Sciatic nerve (tissue), 2 donors: ENCODE data around the gene SHKBP1. TPM values are rescaled to one million over a fixed set of nuclear protein-coding genes. Genes with fewer than 3 reads are reported as not detected.
"Not testable (repeated sequence)": the region's sequence is repeated elsewhere in the genome, so short reads cannot be mapped to it uniquely, and the experiment has no call there.

ENCODE experiments used
- ATAC-seq: fragments of 200-7000 bp; cut with Tn5 transposase; one replicate; pipeline ENCODE4 v1.9.1; 2020; ENCODE audit warnings: mild to moderate bottlenecking, moderate library complexity
- DNase-seq: peaks from one replicate; pipeline ENCODE4 v3.0.0-alpha.2; 2020; ENCODE audit warnings: low spot score
- intact Hi-C: fragments of 100-400 bp; cut with DNase I; formaldehyde crosslinking; loops from one replicate; pipeline ENCODE4 v1.14.2; 2022
- total RNA-seq: library from RNA; stranded (reverse); fragmentation: NEBNext Ultra II Directional; extraction: Animal tissue kit (Norgen Biotek cat#: 25700); gene quantifications from one replicate; pipeline ENCODE4 v1.2.1, GENCODE V29; 2021
- donor health status: DM: no; HTN: no; CAD: no.
- donor health status: DM: no; HTN: no; CAD: no.

The SHKBP1 gene, protein sequence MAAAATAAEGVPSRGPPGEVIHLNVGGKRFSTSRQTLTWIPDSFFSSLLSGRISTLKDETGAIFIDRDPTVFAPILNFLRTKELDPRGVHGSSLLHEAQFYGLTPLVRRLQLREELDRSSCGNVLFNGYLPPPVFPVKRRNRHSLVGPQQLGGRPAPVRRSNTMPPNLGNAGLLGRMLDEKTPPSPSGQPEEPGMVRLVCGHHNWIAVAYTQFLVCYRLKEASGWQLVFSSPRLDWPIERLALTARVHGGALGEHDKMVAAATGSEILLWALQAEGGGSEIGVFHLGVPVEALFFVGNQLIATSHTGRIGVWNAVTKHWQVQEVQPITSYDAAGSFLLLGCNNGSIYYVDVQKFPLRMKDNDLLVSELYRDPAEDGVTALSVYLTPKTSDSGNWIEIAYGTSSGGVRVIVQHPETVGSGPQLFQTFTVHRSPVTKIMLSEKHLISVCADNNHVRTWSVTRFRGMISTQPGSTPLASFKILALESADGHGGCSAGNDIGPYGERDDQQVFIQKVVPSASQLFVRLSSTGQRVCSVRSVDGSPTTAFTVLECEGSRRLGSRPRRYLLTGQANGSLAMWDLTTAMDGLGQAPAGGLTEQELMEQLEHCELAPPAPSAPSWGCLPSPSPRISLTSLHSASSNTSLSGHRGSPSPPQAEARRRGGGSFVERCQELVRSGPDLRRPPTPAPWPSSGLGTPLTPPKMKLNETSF
- total RNA-seq = 58.7 TPM

DNA sequence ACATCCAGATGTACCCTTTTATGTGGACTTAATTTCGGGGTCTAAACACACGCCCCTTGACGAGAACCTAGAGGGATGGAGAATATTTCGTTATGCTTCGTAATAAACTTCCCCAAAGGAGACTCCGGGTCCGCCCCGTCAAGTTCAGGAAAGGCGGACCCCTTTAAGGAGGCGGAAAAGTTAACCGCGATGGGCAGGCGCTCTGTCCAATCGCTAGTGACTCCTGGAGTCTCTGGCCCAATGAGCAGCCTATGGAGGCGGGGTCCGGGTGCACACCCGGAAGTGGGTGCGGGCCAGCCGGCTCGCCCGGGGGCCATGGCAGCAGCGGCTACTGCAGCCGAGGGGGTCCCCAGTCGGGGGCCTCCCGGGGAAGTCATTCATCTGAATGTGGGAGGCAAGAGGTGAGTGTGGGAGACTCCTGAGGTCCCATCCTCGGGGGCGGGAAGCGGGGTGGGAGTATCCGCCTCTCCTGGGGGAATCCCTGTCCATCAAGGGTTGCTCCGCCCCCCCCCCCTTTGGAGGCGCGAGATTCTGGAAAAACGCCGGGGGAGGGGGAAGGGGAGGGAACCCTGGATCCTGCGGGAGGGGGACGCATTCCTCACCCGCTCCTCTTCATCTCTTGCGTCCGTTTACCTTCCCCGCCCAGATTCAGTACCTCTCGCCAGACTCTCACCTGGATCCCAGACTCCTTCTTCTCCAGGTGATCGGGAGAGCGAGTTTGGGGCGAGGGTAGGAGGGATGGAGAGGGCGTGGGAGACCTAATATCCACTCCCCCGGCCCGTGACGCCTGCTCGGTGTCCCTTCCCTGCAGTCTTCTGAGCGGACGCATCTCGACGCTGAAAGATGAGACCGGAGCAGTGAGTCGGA, at the start of gene SHKBP1:
Gene SHKBP1 (plus strand): TSS at position 289 of the 867 bp plus-strand sequence. CDS start 27 bp downstream, at position 316.
- DNase-seq = peak; percentile 96
- ATAC-seq = peak; percentile 98
- intact Hi-C loops = no loop called here

DNA sequence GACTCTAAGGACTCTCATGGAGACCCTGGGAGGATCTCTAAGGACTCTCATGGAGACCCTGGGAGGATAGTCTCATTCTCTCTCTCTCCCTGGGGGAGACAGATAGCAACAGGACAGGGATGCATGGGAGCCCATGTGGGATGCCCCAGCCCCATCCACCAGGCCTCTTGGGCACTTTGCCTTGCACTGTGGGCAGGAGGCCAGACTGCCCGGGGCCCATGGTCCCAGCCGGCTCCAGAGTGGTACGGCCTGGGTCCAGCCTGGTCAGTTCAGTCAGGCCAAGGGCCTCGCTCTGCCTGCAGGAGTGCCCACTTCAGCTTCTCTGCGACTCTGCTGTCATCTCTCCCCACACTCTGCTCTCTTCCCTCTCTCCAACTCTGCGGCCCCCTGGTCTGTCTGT, 48.6 kb upstream of the SHKBP1 start:
- intact Hi-C loops = loop anchor here (10.0 kb wide), 1 partner anchor 67 kb away; no protein-coding TSS in a partner anchor
- ATAC-seq (no peak), DNase-seq (no peak)

DNA sequence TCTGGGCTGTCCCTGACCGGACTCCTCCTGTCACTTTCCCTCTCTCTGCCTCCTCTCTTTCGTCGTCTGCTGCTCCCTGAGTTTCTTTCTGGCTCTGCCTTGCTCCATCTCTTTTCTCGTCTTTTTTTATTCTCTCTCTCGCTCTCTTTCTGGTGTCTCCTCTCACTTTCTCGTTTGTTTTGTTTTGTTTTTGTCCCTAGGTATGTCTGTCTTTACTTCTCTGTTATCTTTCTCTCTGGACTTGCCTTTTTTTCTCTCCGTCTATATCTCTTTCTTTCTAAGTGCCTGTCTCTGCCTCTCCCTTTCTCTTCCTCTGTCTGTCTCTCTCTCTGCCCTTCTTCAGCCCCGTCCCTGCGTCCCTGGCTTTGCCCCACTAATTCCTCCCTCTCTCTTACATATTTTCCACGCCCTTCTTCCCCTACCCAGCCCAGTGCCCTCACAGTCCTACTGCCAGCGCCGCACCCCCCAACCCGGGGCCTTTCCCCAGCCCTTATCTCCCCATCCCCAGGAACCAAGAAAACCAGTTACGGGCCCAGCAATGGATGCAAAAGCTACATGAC, 48.1 kb upstream of the SHKBP1 start:
- DNase-seq (no peak), ATAC-seq (peak; percentile 23)
- intact Hi-C loops = loop anchor here (10.0 kb wide), 1 partner anchor 66 kb away; no protein-coding TSS in a partner anchor

DNA sequence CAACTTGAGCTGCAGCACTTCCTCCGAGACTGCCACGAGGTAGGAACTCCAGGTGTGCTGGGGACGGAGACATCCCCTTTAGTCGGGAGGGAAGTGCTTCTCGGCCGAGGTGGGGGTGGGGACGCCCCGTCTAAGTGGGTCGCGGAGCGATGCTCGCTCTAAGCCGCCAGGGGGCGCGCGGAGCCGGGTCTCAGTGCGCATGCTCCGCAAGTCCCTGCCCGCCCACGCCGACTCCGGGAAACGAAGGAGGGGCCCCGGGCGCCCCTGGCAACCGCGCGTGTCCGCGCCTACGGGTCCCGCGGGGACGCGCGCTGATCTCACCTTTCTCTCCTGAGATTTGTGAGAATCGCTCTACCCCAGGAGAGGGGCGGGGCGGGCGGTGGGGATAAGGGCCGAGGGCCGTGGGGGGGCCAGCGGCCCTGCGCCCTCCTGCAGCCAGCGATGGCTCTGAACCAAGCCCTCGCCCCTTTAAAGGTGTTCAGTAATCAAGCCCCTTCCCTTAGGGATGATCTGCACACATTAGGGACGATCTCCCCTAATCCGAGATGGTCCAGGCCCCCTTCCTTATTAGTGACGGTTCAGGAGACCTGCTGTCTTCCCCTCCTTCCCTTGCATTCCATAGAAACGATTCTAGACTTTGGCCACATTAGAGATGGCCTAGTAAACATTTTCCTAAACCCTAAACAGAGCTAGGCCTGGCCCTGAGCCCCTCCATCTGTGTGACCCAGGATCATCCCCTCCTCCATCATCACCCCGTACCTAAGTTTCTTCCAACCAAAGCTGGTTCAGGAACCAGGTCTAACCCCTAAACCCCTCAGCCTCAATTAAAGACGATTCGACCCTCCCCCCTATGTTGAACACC, 47.3 kb upstream of the SHKBP1 start:
- ATAC-seq (peak; percentile 90), DNase-seq (peak; percentile 92)
- intact Hi-C loops = loop anchor here (10.0 kb wide), 1 partner anchor 65 kb away; no protein-coding TSS in a partner anchor

DNA sequence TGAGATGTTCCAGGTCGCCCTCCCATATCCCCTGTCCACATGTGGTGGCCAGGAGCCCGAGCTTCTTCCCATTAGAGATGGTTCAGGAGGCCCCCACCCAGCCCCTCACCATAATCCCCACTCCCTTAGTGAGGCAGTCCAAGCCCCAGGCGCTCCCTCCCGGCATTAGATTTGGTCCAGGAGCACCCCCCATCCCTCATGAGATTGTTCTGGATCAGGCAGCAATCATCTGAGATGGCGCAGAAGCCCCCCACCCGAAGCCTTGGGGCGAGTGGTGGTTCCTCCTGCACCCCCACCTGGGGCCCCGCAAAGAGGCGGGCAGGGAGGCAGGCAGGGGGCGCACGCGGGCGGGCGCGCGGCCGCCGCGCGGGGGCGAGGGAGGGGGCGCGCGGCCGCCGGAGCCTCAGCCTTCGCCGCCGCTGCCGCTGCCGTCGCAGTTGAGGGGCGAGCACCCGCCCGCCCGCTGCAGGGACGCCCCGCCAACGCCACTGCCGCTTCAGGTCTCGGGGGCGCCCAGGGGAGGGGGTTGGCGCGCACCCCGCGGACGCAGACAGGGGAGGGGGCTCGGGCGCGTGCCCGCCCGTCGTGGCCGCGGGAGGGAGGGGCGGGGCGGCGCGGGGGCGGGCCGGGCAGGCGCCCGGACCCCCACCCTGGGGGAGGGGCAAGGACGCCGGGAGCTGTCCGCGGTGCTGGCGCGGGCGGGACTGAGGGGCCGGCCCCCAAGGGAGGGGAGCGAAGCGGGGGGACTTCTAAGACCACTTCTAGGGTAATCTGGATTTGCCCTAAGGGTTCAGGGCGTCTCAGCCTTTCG, 46.4 kb upstream of the SHKBP1 start:
- intact Hi-C loops = loop anchor here (10.0 kb wide), 1 partner anchor 105 kb away; no protein-coding TSS in a partner anchor
- DNase-seq (no peak), ATAC-seq (no peak)

DNA sequence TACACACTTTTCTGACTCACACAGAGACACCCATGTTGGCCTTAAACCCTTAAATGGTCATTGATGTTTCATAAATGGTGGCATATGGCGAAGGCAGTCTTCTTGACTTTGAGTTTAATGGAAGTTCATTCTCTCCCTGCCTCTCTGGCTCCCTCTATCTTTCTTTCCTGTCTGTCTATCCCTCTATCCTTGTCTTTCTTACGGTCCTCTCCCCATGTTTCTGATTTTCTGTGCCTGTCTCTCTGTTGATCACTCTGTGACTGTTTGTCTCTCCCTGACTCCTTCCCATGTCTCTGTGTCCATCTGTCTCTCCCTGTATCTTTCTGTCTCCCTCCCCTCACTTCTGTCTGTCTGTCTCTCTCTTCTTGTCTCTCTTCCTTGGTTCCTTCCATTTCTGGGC, 43.2 kb upstream of the SHKBP1 start:
- intact Hi-C loops = loop anchor here (10.0 kb wide), 1 partner anchor 101 kb away; no protein-coding TSS in a partner anchor
- ATAC-seq = no peak
- no peak for DNase-seq

DNA sequence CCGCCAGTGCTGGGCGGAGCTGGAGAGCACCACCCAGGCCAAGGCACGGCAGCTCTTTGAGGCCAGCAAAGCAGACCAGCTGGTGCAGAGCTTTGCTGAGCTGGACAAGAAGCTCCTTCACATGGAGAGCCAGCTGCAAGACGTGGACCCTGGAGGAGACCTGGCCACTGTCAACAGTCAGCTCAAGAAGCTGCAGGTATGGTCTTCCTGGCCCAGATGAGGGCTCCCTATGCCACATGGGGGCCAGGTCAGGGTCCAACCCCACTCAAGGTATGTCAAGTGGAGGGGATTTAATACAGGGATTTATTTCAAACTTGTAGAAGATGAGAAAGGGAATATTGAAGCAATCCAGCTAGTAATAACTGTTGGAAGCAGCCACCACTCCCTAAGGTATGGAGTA, 42.5 kb upstream of the SHKBP1 start:
- ATAC-seq (no peak), DNase-seq (no peak)
- intact Hi-C loops = loop anchor here (10.0 kb wide), 1 partner anchor 101 kb away; no protein-coding TSS in a partner anchor

DNA sequence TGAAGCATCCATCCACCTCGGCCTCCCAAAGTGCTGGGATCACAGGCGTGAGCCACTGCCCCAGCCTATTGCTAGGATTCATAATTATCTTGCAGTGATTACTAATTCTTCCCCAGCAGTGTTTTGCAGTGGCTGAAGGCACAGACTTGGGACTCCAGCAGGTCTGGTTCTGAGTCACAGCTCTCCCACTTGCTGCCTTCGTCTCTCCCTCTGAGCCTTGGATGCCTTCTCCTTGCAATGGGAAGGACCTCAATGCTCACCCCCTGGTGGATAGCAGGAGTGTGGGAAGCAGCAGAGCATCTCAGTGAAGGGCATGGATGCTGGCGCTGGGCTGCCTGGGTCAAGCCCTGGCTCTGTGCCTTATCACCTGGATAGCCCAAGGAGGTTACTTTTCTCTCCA, 37.6 kb upstream of the SHKBP1 start:
- no peak for DNase-seq
- intact Hi-C loops = loop anchor here (10.0 kb wide), 1 partner anchor 96 kb away; no protein-coding TSS in a partner anchor
- ATAC-seq = no peak

DNA sequence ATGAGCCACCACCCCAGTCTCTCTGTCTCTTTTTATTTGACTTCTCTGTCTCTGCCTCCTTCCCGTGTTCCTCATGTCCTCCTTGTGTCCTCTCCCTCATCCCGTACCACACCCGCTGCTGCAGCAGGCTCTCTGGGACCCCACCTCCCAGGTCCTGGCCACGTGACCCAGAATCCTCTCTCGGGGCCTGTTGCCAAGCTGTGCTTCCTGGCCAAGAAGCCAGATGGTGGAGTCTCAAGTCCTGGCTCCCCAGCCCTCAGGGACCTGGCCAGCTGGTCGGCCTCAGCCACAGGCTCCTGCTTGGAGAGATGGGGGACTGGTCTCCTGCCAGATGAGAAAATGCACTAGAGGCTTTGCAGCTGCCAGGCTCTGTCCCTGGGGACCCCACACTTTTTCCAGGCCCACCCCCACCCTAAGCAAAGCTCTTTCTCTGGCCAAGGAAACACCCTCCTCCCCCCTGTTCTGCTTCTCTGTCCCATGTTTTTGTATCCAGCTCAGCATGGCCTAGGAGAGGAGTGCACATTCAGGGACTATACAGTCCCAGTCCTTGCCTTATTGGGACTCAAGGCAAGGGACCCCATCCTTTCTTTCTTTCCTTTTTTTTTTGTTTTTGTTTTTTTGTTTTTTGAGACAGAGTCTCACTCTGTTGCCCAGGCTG, 34.3 kb upstream of the SHKBP1 start:
- DNase-seq = no peak
- ATAC-seq = peak; percentile 53
- intact Hi-C loops = no loop called here

DNA sequence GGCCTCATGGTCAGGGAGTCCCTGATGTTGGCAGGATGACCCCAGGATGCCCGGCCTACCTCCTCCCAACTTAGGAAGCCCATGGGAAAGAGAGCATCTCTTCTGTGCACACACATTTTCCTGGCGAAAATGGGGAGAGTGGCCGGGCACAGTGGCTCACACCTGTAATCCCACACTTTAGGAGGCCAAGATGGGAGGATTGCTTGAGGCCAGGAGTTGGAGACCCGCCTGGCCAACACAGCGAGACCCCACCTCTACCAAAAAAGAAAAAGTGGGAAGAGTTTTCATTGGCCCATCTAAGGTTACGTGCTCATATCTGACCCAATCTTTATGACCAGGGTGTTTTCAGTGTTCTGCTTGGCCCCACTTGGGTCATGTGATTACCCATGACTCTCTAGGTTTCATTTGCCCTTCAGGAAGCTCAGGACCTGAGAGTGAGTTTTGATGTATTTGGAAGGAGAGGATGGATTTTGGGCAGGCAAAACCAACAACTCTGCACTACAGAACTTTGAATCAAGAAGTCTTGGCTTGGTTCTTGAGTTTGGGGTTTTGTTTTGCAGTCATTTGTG, 33.6 kb upstream of the SHKBP1 start:
- no peak for DNase-seq
- ATAC-seq = no peak
- intact Hi-C loops = no loop called here

DNA sequence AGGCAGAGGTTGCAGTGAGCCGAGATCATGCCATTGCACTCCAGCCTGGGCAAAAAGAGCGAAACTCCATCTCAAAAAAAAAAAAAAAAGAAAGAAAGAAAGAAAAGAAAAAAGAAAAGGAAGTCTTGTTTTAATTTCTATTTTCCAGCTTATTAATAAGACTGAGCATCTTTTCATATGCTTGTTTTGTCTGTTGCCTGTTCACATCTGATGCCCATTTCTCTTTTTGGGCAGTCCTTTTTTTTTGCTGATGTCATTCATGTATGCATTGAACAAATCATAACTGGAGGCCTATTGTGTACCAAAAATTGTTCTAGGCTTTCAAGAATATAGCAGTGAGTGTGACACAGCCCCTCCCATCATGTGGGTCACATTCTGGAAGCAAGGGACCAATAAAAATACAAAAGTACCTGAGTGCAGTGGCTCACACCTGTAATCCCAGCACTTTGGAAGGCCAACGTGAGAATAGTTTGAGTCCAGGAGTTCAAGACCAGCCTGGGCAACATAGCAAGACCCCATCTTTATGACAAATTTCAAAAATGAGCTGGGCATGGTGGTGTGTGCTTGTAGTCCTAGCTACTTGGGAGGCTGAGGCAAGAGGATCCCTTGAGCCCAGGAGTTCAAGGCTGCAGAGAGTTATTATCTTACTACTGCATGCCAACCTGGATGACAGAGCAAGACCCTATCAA, 30.4 kb upstream of the SHKBP1 start:
- DNase-seq, intact Hi-C loops, ATAC-seq: not testable (repeated sequence)

DNA sequence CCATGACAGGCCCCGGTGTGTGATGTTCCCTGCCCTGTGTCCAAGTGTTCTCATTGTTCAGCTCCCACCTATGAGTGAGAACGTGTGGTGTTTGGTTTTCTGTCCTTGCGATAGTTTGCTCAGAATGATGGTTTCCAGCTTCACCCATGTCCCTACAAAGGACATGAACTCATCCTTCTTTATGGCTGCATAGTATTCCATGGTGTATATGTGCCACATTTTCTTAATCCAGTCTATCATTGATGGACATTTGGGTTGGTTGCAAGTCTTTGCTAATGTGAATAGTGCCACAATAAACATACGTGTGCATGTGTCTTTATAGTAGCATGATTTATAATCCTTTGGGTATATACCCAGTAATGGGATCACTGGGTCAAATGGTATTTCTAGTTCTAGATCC, 29.5 kb upstream of the SHKBP1 start:
- intact Hi-C loops, DNase-seq, ATAC-seq: not testable (repeated sequence)

DNA sequence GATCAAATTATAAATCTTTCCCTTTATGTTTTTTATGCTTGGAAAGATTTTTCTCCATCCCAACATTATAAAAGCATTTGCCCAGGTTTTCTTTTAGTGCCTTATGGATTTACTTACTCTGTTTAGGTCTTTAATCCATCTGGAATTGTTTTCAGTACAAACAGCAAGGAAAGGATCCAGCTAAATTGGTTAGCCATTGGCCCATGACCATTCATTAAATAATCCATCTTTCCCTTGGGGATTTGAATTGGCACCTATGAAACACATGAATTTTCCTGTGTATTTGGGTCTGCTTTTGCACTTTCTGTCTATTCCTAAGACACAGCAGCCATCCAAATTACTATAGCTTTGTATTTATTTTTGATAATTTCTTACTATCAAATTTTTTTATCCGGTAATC, 28.8 kb upstream of the SHKBP1 start:
- ATAC-seq = no peak
- no peak for DNase-seq

DNA sequence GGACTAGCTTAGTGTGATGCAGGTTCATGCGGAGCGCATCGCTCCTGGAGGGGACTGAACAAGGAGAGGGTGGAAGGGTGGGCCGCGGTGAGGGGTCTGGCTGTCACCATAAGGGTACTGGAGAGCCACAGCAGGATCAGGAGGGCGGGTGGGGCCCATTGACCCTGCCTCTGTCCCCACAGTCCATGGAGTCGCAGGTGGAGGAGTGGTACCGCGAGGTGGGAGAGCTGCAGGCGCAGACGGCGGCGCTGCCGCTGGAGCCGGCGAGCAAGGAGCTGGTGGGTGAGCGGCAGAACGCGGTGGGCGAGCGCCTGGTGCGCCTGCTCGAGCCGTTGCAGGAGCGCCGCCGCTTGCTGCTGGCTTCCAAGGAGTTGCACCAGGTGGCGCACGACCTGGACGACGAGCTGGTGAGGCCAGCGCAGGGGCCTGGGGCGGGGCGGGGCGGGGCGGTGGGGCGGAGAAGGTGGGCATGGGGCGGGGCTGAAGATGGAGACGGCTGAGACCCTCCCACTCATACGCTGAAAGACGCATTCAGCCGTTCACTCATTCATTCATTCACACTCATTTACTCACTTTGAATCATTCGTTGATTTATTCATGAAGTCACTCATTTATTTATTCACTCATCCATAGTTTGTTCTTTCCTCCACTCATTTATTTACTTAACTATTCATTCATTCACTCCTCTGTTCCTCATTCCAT, 27.5 kb upstream of the SHKBP1 start:
- intact Hi-C loops = no loop called here
- ATAC-seq (peak; percentile 55), DNase-seq (peak; percentile 71)

More for the DNA sequence above, 28.8 kb upstream of the SHKBP1 start:
- intact Hi-C loops = no loop called here

DNA sequence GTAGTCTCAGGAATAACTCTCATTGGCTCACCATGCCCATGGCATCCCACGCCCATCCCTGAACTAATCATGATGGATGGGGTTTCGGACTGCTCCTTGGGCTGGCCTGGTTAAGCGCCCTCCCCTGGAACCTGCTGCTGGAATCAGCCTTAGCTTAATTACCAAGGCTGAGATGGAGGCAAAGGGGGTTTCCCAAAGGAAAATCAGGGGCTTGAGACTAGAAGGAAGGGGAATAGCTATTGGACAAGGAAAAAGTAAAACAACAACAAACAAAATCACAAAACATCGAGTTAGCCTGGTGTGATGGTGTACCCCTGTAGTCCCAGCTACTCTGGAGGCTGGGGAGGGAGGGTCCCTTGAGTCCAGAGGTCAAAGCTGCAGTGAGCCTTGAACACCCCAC, 25.7 kb upstream of the SHKBP1 start:
- no peak for ATAC-seq
- intact Hi-C loops = no loop called here

More for the DNA sequence above, 25.7 kb upstream of the SHKBP1 start:
- no peak for DNase-seq
